ENCODE results near the gene PRKRA.

DNA sequence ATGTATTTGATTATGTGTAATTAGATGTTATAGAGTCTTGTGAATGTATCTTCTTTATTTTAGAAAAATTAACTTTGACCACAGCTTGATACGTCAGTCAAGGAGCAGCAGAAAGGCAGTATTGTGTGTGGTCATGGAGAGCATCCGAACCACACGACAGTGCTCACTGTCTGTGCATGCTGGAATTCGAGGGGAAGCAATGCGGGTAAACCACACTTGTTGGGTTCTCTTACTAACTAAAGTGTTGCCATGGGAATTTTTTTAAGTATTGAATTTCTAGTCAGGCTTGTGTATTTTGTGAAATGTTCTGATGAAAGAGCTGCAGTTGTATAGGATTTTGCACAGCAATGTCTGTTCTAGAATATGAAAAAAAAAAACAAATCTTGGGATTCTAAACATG, 5.0 kb upstream of the PRKRA start:
- TF ChIP-seq CTCF (IDR thresholded peaks at IDR 0.05) (no peak), EP300 (IDR thresholded peaks at IDR 0.05) (no peak), POLR2A (IDR thresholded peaks at IDR 0.05) (no peak)

All from tibial nerve (tissue), 4 donors.